KOPT-K1 (cell line): ENCODE measurements around the gene HTRA1.

Experiments
- H3K27ac ChIP-seq: fragments of 200-600 bp; sonication (generic); 2 replicates; pipeline ENCODE4 v1.5.1; 2016; ENCODE audit warnings: antibody characterized with exemption, mild to moderate bottlenecking, low read depth, low read length; ENCODE audit not compliant: poor library complexity, severe bottlenecking
- H3K36me3 ChIP-seq: fragments of 200-600 bp; sonication (generic); 2 replicates; pipeline ENCODE4 v1.5.1; 2017; ENCODE audit warnings: antibody characterized with exemption, mild to moderate bottlenecking, low read length, moderate library complexity; ENCODE audit not compliant: insufficient read depth
- H3K9me3 ChIP-seq: fragments of 200-600 bp; sonication (generic); 2 replicates; pipeline ENCODE4 v1.5.1; 2017; ENCODE audit warnings: antibody characterized with exemption, low read length, mild to moderate bottlenecking; ENCODE audit not compliant: insufficient read depth, poor library complexity, severe bottlenecking

HTRA1 gene

DNA sequence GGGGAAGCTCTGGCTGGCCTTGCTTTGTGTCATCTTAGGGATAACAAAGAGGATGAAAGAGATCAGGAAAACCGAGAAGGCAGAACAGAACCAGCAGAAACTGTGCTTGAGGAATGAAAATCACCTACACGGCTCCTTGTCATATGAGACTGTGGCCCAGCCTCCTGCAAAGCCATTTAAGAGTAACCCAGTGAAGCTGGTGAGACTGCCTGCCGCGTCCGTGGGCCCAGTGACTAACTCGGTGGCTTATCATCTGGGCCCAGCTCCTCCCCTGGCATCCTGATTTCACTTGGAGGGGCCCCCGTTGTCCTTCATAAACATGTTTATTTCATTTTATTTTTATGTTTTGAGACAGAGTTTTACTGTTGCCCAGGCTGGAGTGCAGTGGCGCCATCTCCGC, 30.7 kb downstream of the HTRA1 start:
- Histone ChIP-seq H3K9me3 (no peaks in the 10 kb centered on the region), H3K27ac (no peak overlapping the region), H3K36me3 (no peaks in the 10 kb centered on the region)

DNA sequence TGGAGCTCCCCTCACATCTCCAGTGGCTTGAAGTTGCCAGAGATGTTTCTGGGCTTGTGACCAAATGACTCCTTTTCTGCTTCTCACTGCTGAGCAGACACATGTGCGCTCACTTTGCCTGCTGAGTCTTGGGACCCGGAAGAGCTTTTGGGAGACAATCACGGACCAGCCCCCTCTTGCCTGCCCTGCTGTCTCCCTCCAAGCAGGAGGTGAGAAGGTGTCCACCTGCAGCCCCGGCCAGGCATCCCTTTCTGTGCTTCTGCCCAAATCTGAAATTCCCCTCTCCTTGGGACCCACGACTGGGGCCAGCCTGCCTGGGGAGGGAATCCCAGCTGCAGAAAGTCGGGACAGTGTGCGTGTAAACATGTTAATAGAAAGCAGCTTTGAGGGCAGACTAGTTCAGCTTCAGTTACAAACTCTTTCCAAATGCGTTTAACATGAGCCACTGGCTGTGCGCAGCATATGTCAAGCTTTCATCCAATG, 31.7 kb downstream of the HTRA1 start:
- Histone ChIP-seq H3K9me3 (no peaks in the 10 kb centered on the region), H3K27ac (no peak overlapping the region), H3K36me3 (no peaks in the 10 kb centered on the region)

DNA sequence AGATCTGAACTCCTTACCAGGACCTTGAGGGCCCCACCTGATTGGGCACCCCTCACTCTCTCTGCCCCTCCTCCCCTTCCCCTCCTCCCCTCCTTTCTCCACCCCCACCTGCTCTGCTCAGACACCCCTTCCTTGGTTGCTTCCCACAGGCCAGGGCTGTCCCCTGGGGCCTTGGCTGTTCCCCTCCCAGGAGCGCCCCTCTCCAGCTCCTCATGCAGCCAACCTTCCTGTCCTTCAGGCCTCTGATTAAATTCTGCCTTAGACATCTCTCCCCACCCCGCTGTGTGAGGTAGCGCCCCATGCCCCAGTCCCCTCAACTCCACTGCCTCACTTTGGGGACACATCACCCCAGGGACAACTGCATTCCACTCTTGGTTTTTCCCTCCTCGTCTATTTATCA, 32.4 kb downstream of the HTRA1 start:
- H3K36me3 ChIP-seq, result no peaks in the 10 kb centered on the region
- no peaks in the 10 kb centered on the region for H3K9me3 ChIP-seq
- H3K27ac ChIP-seq, result no peak overlapping the region

- Histone ChIP-seq H3K27ac (no peak overlapping the region), H3K36me3 (no peaks in the 10 kb centered on the region), H3K9me3 (no peaks in the 10 kb centered on the region)
Observed at GRCh38 chr10:122494173-122494820, 32.9 kb downstream of the HTRA1 start.

GRCh38 chr10:122494833-122495232, 33.5 kb downstream of the HTRA1 start:
- Histone ChIP-seq H3K27ac (no peak overlapping the region), H3K9me3 (no peaks in the 10 kb centered on the region), H3K36me3 (no peaks in the 10 kb centered on the region)

DNA sequence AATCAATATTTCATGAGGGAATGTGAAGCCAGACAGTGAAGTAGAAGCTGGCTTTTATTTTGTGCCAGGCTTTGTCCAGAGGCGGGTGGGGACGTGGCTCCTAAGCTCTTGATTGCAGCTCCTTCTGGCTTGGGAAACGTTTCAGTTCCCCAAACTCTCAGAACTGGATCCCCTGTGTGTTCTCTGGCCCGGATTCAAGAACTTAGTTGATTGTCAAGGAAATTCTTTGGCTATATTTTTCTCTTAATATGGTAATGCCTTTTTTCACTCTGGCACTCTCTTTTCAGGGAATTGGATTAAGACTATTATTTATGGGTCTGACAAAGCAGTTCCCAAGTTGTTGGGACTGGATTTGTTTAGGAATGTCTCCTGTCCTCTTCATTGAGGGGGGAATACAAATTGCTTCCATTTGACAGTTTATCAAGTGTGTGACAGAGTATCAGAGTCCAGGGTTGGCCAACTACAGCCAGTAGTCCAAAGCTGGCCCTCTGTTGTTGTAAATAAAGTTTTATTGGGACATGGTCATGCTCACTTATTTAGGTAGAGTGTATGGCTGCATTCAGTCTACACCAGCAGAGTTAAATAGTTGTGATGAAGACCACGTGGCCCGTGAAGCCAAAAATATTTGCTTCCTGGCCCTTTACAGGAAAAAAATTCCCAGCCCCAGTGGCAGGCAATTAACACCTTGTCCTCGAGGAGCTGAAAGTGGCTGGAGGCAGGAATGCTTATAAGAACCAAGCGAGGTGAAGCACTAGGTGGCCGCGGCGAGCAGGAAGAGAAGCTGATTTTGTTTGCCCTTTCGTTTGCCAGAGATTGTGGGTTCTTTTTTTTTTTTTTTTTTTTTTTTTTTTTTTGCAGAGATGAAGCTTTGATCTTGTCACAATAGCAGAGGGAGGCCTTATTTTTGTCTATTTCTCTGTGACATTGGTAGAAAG, 34.3 kb downstream of the HTRA1 start:
- Histone ChIP-seq H3K36me3 (no peaks in the 10 kb centered on the region), H3K9me3 (no peaks in the 10 kb centered on the region), H3K27ac (no peak overlapping the region)

- Histone ChIP-seq H3K36me3 (no peaks in the 10 kb centered on the region), H3K9me3 (no peaks in the 10 kb centered on the region), H3K27ac (no peak overlapping the region)
Observed at GRCh38 chr10:122497241-122497640, 35.9 kb downstream of the HTRA1 start.

- Histone ChIP-seq H3K27ac (no peak overlapping the region), H3K36me3 (no peaks in the 10 kb centered on the region), H3K9me3 (no peaks in the 10 kb centered on the region)
Observed at GRCh38 chr10:122498521-122498920, 37.2 kb downstream of the HTRA1 start.

DNA sequence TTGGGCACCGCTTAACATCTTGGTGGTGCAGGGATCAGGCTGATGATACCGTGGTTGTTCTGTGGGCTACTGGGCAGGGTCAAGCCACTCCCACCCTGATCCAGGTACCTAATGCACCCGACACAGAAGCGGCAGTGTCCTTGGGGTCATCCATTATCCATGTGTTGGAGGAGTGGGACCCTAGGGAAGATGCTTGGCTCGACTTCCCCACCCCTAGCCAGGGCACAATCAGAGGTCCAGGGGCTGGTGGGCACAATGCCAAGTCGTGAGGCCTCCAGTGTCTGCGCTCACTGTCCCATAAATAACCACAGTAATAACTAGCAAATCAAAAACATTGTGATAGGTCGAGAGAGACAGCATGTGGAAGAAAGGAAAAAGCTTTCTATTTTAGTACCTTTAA, 37.7 kb downstream of the HTRA1 start:
- no peaks in the 10 kb centered on the region for H3K9me3 ChIP-seq
- H3K36me3 ChIP-seq, result no peaks in the 10 kb centered on the region
- no peak overlapping the region for H3K27ac ChIP-seq

DNA sequence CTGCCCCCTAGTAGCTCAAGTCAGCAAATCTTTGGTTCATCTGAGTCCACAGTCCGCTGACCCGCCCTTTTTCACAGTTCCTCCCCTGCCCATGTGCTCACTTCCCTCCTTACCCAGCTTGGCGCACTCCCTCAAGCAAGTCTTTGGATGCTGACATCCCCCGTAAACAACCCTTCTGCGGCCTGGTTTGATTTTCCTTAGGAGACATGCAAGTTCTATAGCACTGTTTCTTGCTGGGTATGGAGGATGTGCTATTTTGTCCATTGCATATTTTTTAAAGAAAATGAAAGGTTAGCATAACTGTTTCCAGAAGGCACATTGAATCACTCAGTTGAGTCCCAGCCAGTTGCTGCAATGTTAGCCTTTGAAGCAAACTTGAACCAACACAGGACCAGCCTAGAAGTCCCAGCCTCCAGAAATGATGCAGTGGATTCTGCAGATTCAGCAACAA, 38.2 kb downstream of the HTRA1 start:
- Histone ChIP-seq H3K36me3 (no peaks in the 10 kb centered on the region), H3K9me3 (no peaks in the 10 kb centered on the region), H3K27ac (no peak overlapping the region)

DNA sequence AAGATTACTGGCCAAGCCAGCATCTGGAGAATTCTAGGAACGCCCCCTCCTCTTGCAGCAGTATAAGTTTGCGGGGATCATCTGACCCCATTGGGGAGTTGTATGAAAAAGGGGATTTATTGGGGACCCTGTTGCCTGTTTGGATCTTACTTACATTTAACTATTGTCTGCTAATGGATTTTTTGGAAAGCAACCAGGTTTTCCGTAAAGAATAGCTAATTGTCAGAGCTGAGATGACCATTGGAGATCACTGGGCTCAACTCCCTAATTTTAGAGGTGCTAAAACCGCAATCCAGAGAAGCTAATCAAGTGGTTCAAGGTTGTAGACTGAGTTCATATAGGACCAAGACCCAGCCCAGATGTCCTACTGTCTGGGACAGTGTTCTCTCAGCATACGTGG, 38.8 kb downstream of the HTRA1 start:
- Histone ChIP-seq H3K9me3 (no peaks in the 10 kb centered on the region), H3K27ac (no peak overlapping the region)

GRCh38 chr10:122500726-122501125, 39.4 kb downstream of the HTRA1 start:
- no peaks in the 10 kb centered on the region for H3K36me3 ChIP-seq
- H3K9me3 ChIP-seq, result no peaks in the 10 kb centered on the region
- H3K27ac ChIP-seq, result no peak overlapping the region

More for the DNA sequence above, 38.8 kb downstream of the HTRA1 start:
- H3K36me3 ChIP-seq, result no peaks in the 10 kb centered on the region

DNA sequence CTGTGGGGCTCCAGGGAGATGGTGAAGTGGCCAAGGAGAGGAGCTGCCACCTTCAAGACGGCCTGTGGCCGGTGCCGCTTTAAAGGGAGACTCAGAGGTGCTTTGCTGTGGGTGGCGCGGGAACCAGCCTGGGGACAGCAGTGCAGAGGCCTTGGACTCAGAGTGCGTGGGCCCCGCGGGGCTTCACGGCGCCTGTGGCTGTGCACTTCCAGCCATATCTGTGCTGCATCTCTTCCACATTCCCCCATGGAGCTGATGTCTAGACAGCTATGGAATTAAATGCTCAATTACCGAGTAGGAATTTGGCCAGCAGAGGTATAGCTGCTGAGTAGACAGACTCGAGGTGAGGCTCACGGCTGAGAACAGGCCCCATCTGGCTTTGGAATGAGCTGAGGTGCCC, 41.7 kb downstream of the HTRA1 start:
- Histone ChIP-seq H3K36me3 (no peaks in the 10 kb centered on the region), H3K27ac (no peak overlapping the region), H3K9me3 (no peaks in the 10 kb centered on the region)

- Histone ChIP-seq H3K9me3 (no peaks in the 10 kb centered on the region), H3K27ac (no peak overlapping the region), H3K36me3 (no peaks in the 10 kb centered on the region)
Observed at GRCh38 chr10:122503886-122504609, 42.7 kb downstream of the HTRA1 start.

DNA sequence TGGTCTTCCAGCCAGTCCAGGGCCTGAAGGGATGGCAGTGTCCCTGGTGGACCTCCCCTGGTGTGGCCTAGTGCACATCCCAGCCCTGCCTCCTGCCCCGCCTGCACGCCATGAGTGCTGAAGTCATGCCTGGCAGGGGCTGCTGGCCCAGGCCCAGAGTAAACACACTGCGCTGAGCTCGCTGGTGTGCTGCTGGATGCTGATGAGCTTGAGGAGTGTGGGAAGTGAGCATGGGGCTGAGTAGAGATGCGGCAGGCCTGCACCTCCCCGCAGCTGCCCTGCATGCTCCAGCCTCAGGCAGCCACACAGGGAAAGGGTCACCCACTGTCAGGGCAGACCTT, 43.2 kb downstream of the HTRA1 start:
- no peaks in the 10 kb centered on the region for H3K36me3 ChIP-seq
- H3K27ac ChIP-seq, result no peak overlapping the region
- no peaks in the 10 kb centered on the region for H3K9me3 ChIP-seq
